CD14-positive monocyte (primary cell): ENCODE results near the gene CDC45. TPM values are rescaled to one million over a fixed set of nuclear protein-coding genes. Genes with fewer than 3 reads are reported as not detected.
A peak's percentile ranks its signal among the peaks of the same experiment; 100 is the strongest.

ENCODE experiments used
- DNase-seq, 3 donors: peaks; one replicate each; pipeline ENCODE4 v3.0.0-alpha.2; 2011 to 2022
- H2AFZ ChIP-seq: 2 replicates; pipeline ENCODE4 v1.6.0; 2012; ENCODE audit warnings: mild to moderate bottlenecking, low read depth, low read length, inconsistent platforms; ENCODE audit not compliant: insufficient read depth, poor library complexity, severe bottlenecking
- H3K27ac ChIP-seq, 2 donors: 1 replicate in 1 of 2; 2 replicates in 1 of 2; pipeline ENCODE4 v1.5.1; 2012 to 2013; ENCODE audit warnings: low read length in 2 of 2, control low read depth in 1 of 2, inconsistent platforms in 1 of 2, low read depth in 1 of 2, mild to moderate bottlenecking in 1 of 2
- H3K27me3 ChIP-seq, 2 donors: one replicate each; pipeline versions ENCODE4 v1.6.0 to v1.6.1; 2011 to 2013; ENCODE audit warnings: low read length in 2 of 2; ENCODE audit not compliant: control insufficient read depth in 2 of 2, insufficient read depth in 2 of 2
- H3K36me3 ChIP-seq, 2 donors: replicated peaks in 1 of 2; 1 replicate in 1 of 2; 2 replicates in 1 of 2; pipeline versions ENCODE4 v1.5.1 to v1.6.1; 2012 to 2013; ENCODE audit warnings: low read length in 2 of 2, control low read depth in 1 of 2, inconsistent platforms in 1 of 2, mild to moderate bottlenecking in 1 of 2; ENCODE audit not compliant: insufficient read depth in 2 of 2, control insufficient read depth in 1 of 2
- H3K4me1 ChIP-seq, 2 donors: 1 replicate in 1 of 2; 2 replicates in 1 of 2; pipeline versions ENCODE4 v1.5.1 to v1.6.1; 2012 to 2013; ENCODE audit warnings: low read length in 2 of 2, control low read depth in 1 of 2, inconsistent platforms in 1 of 2, mild to moderate bottlenecking in 1 of 2, moderate library complexity in 1 of 2; ENCODE audit not compliant: insufficient read depth in 2 of 2, control insufficient read depth in 1 of 2
- H3K4me2 ChIP-seq: replicated peaks from 2 replicates; pipeline ENCODE3; 2012; ENCODE audit warnings: low read length, moderate library complexity, mild to moderate bottlenecking; ENCODE audit not compliant: poor library complexity, severe bottlenecking; ENCODE audit errors: extremely low read depth
- H3K4me3 ChIP-seq, 3 experiments: fragments of 200-600 bp in 1 of 3; sonication (generic) in 1 of 3; replicated peaks in 1 of 3; 1 replicate in 2 of 3; 2 replicates in 1 of 3; pipeline ENCODE4 v1.5.1; 2011 to 2013; ENCODE audit warnings: low read length in 3 of 3, mild to moderate bottlenecking in 3 of 3, control low read depth in 2 of 3, low read depth in 2 of 3, inconsistent platforms in 1 of 3, moderate library complexity in 1 of 3
- H3K79me2 ChIP-seq: 2 replicates; pipeline ENCODE4 v1.6.0; 2012; ENCODE audit warnings: mild to moderate bottlenecking, control low read depth, inconsistent platforms, low read length, moderate library complexity; ENCODE audit not compliant: insufficient read depth
- H3K9ac ChIP-seq: 2 replicates; pipeline ENCODE4 v1.6.0; 2017; ENCODE audit warnings: low read length, mild to moderate bottlenecking; ENCODE audit not compliant: insufficient read depth, poor library complexity, severe bottlenecking
- H3K9me3 ChIP-seq, 2 donors: replicated peaks in 1 of 2; 1 replicate in 1 of 2; 2 replicates in 1 of 2; pipeline versions ENCODE4 v1.5.1 to v1.6.1; 2012 to 2013; ENCODE audit warnings: low read length in 2 of 2, control low read depth in 1 of 2; ENCODE audit not compliant: control insufficient read depth in 1 of 2, insufficient read depth in 1 of 2
- H4K20me1 ChIP-seq: 2 replicates; pipeline ENCODE4 v1.6.0; 2012; ENCODE audit warnings: mild to moderate bottlenecking, low read length, control low read depth, moderate library complexity; ENCODE audit not compliant: insufficient read depth
- H3K27ac Mint-ChIP-seq, 7 donors: one replicate each; pipeline ENCODE4 v1.8.0; 2020; ENCODE audit warnings: mild to moderate bottlenecking in 7 of 7, mixed read lengths in 7 of 7, moderate library complexity in 6 of 7, inconsistent platforms in 2 of 7
- H3K27me3 Mint-ChIP-seq, 3 donors: one replicate each; pipeline ENCODE4 v1.8.0; 2021 to 2022; ENCODE audit warnings: low read depth in 3 of 3, mild to moderate bottlenecking in 3 of 3, mixed read lengths in 3 of 3, moderate library complexity in 3 of 3, inconsistent platforms in 1 of 3
- H3K36me3 Mint-ChIP-seq, 2 donors: one replicate each; pipeline ENCODE4 v1.8.0; 2020; ENCODE audit warnings: mixed read lengths in 2 of 2, inconsistent platforms in 1 of 2, mild to moderate bottlenecking in 1 of 2
- H3K4me1 Mint-ChIP-seq: one replicate; pipeline ENCODE4 v1.8.0; 2020; ENCODE audit warnings: mild to moderate bottlenecking, mixed read lengths
- H3K4me3 Mint-ChIP-seq, 2 donors: one replicate each; pipeline ENCODE4 v1.8.0; 2020; ENCODE audit warnings: mild to moderate bottlenecking in 2 of 2, mixed read lengths in 2 of 2, moderate library complexity in 1 of 2
- H3K9me3 Mint-ChIP-seq, 7 donors: one replicate each; pipeline ENCODE4 v1.8.0; 2020 to 2022; ENCODE audit warnings: mixed read lengths in 7 of 7, mild to moderate bottlenecking in 6 of 7, moderate library complexity in 6 of 7, inconsistent platforms in 2 of 7
- WGBS: methylation state at CpG from one replicate; pipeline ENCODE4 v1.1.5; 2013; ENCODE audit warnings: missing lambda C conversion rate; ENCODE audit not compliant: insufficient coverage; 5-methylcytosine and 5-hydroxymethylcytosine counted together
- intact Hi-C, 2 donors: fragments of 100-400 bp; cut with micrococcal nuclease; formaldehyde crosslinking; loops; one replicate each; pipeline versions ENCODE4 v1.15.0 to v1.15.1; 2023
- polyA plus RNA-seq, 3 donors: library from polyadenylated mRNA; depleted of rRNA in 1 of 3; unstranded in 2 of 3; stranded (reverse) in 1 of 3; fragments of 300-500 nt in 2 of 3; fragments of >200 nt in 1 of 3; fragmentation: Illumina TruSeq in 2 of 3; gene quantifications; 1 replicate in 2 of 3; 2 replicates in 1 of 3; pipeline ENCODE4 v1.2.3, GENCODE V29; 2012 to 2021
- TF ChIP-seq, protein P1 (sequence below): fragments of 200-600 bp; IDR thresholded peaks from one replicate; pipeline ENCODE4 v1.8.0; 2022; ENCODE audit warnings: antibody characterized with exemption, mild to moderate bottlenecking

Gene CDC45
- polyA plus RNA-seq, 3 donors = 0.04 TPM; not detected in 2

DNA sequence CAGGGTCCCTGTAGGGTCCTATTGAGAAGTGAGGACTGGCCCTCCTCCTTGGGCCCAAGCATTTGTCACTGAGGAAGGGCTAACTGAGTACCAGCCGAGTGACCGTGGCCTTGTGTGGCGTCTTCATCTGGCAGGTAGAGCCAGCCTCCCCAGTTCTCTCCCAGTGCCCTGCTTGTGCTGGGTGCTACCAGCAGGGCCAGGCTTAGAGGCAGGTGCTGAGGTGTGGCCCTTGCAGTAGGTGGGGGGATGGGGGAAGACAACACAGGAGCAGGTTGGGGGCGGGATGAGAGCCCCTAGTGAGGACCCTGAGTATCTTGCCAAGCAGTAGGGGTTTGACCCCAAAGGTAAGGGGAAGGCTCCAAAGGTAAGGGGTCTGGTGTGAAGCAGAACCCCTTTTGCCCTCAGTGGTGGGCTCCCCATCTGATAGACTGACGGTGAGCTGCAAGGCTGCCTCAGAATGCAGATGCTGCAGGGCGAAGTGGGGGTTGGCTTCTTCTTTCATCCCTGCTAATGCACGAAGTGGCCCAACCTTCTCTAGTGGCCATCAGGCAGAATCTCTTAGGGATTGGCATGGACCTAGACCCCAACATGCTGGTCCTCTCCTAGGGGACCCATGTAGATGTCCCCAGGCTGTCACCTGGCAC lies 19.6 kb downstream of the CDC45 start:
- Histone ChIP-seq H4K20me1 (no peaks in the 10 kb centered on the region), H3K27ac (no peak overlapping the region), H3K79me2 (no peaks in the 10 kb centered on the region), H3K4me2 (no peak overlapping the region), H3K9me3 (no peaks in the 10 kb centered on the region), H2AFZ (no peak overlapping the region), H3K27me3 (no peaks in the 10 kb centered on the region), H3K36me3 (peaks cover 16 to 48% of the 10 kb centered on the region in 2 donors), H3K9ac (no peak overlapping the region), H3K4me1 (no peaks in the 10 kb centered on the region), H3K4me3 (no peak overlapping the region)
- H3K9me3 Mint-ChIP-seq = no peaks in the 10 kb centered on the region
- WGBS = 91% methylated on average over 6 of the region's 7 CpGs
- intact Hi-C loops = loop anchor here in 1 of 2 donors (10.0 kb wide), 1 partner anchor 135 kb away; no protein-coding TSS in a partner anchor
- DNase-seq = no peak
- H3K27me3 Mint-ChIP-seq = no peaks in the 10 kb centered on the region
- H3K36me3 Mint-ChIP-seq = peaks cover 9 to 42% of the 10 kb centered on the region in 2 donors
- no peak overlapping the region for H3K4me3 Mint-ChIP-seq
- no peaks in the 10 kb centered on the region for H3K4me1 Mint-ChIP-seq
- peak overlapping the region in 1 of 7 donors; percentile 22 for H3K27ac Mint-ChIP-seq
- TF ChIP-seq, protein P1, sequence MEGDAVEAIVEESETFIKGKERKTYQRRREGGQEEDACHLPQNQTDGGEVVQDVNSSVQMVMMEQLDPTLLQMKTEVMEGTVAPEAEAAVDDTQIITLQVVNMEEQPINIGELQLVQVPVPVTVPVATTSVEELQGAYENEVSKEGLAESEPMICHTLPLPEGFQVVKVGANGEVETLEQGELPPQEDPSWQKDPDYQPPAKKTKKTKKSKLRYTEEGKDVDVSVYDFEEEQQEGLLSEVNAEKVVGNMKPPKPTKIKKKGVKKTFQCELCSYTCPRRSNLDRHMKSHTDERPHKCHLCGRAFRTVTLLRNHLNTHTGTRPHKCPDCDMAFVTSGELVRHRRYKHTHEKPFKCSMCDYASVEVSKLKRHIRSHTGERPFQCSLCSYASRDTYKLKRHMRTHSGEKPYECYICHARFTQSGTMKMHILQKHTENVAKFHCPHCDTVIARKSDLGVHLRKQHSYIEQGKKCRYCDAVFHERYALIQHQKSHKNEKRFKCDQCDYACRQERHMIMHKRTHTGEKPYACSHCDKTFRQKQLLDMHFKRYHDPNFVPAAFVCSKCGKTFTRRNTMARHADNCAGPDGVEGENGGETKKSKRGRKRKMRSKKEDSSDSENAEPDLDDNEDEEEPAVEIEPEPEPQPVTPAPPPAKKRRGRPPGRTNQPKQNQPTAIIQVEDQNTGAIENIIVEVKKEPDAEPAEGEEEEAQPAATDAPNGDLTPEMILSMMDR = no peak

DNA sequence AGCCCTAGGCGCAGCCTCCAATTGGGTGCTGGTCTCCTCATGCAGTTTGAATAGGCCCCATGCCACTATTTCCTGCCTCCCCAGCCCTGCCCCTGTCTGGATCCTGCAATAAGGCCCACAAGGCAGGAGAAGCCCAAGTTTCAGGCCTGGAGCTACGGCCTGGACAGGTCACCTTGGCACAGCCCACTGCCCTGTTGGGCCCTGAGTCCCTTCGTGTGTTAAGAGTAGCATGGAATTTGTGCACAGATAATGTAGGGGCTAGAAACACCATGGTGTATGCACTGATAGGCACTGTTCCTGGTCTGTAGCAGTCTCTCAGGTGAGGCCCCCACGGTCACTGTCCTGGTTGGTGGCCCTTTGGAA lies 20.1 kb downstream of the CDC45 start:
- H3K27ac Mint-ChIP-seq = no peak overlapping the region
- DNase-seq = no peak
- H3K9me3 Mint-ChIP-seq = no peaks in the 10 kb centered on the region
- Histone ChIP-seq H2AFZ (no peak overlapping the region), H3K9ac (no peak overlapping the region), H3K4me1 (no peaks in the 10 kb centered on the region), H3K27ac (no peak overlapping the region), H3K27me3 (no peaks in the 10 kb centered on the region), H3K4me2 (no peak overlapping the region), H3K79me2 (no peaks in the 10 kb centered on the region), H3K9me3 (no peaks in the 10 kb centered on the region), H3K36me3 (peaks cover 13 to 43% of the 10 kb centered on the region in 2 donors), H4K20me1 (no peaks in the 10 kb centered on the region), H3K4me3 (no peak overlapping the region)
- no peak overlapping the region for H3K4me3 Mint-ChIP-seq
- TF ChIP-seq, protein P1 = no peak
- WGBS = 91% methylated on average over 3 of the region's 4 CpGs
- no peaks in the 10 kb centered on the region for H3K4me1 Mint-ChIP-seq
- H3K27me3 Mint-ChIP-seq = no peaks in the 10 kb centered on the region
- peaks cover 9 to 39% of the 10 kb centered on the region in 2 donors for H3K36me3 Mint-ChIP-seq
- intact Hi-C loops = loop anchor here in 1 of 2 donors (10.0 kb wide), 1 partner anchor 135 kb away; no protein-coding TSS in a partner anchor
